Measurements from ENCODE around the gene WWTR1. TPM values are rescaled to one million over a fixed set of nuclear protein-coding genes. Genes with fewer than 3 reads are reported as not detected.

The WWTR1 gene
- total and polyA plus RNA-seq, 2 experiments from 2014 or later: 54.8 to 69.1 TPM

GRCh38 chr3:149660462-149660861 is 2.6 kb upstream of the WWTR1 start:
- Histone ChIP-seq H3K27me3 (no peaks in the 10 kb centered on the region), H3K27ac (no peak overlapping the region), H3K4me1 (ENCODE audit: low read depth) (peaks cover 13% of the 10 kb centered on the region), H3K9me3 (ENCODE audit: low read depth) (no peaks in the 10 kb centered on the region), H3K4me3 (no peak overlapping the region), H3K36me3 (no peaks in the 10 kb centered on the region)
- DNase-seq (ENCODE audit: low read depth in 1 of 2, low spot score in 1 of 2): no peak
- TF ChIP-seq, protein P1, sequence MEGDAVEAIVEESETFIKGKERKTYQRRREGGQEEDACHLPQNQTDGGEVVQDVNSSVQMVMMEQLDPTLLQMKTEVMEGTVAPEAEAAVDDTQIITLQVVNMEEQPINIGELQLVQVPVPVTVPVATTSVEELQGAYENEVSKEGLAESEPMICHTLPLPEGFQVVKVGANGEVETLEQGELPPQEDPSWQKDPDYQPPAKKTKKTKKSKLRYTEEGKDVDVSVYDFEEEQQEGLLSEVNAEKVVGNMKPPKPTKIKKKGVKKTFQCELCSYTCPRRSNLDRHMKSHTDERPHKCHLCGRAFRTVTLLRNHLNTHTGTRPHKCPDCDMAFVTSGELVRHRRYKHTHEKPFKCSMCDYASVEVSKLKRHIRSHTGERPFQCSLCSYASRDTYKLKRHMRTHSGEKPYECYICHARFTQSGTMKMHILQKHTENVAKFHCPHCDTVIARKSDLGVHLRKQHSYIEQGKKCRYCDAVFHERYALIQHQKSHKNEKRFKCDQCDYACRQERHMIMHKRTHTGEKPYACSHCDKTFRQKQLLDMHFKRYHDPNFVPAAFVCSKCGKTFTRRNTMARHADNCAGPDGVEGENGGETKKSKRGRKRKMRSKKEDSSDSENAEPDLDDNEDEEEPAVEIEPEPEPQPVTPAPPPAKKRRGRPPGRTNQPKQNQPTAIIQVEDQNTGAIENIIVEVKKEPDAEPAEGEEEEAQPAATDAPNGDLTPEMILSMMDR (IDR thresholded peaks at IDR 0.05; ENCODE audit: low read depth, low read length): no peak

DNA sequence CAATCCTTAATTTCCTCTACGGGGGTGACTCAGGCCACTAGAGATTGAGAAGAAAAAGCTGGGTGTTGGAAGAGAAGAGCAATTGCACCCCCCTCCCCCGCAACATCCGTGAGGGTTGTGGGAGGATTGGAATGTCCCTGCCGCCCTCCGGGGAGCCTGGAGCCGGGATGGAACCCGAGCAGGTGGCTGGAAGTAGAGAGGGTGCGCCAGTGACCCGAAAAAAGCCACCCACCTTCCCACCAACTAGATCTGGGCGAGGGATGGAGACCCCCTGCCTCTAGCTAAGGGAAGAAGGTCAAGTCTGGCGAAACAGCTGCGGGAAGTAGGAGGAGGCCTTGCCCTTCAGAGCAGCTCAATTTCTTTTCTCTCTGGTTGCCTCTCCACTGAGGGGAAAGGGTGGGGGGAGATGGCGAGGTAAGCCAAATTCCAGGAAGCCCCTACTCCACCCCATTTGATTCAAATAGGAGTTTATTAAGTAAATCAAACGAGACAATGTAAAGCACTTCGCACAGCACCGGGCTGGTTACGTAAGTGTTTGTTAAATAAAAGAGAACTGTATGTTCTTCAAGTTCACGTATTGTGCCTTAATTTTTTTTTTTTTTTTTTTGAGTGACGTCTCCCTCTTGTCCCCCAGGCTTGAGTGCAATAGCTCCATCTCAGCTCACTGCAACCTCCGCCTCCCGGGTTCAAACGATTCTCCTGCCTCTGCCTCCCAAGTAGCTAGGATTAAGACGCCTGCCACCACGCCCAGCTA is 1.1 kb upstream of the WWTR1 start:
- peak in 1 of 2 donors; percentile 73 for DNase-seq (ENCODE audit: low read depth in 1 of 2, low spot score in 1 of 2)
- H3K9me3 ChIP-seq (ENCODE audit: low read depth): no peaks in the 10 kb centered on the region
- TF ChIP-seq, protein P1 (IDR thresholded peaks at IDR 0.05; ENCODE audit: low read depth, low read length): no peak
- peak overlapping the region; percentile 77 for H3K4me3 ChIP-seq
- peak overlapping the region; percentile 100 for H3K27ac ChIP-seq
- H3K27me3 ChIP-seq: no peaks in the 10 kb centered on the region
- H3K36me3 ChIP-seq: no peaks in the 10 kb centered on the region
- peaks cover 22% of the 10 kb centered on the region for H3K4me1 ChIP-seq (ENCODE audit: low read depth)

- peak in 1 of 2 donors; percentile 82 for DNase-seq (ENCODE audit: low read depth in 1 of 2, low spot score in 1 of 2)
- Histone ChIP-seq H3K27ac (peak overlapping the region; percentile 100), H3K4me3 (peak overlapping the region; percentile 77), H3K4me1 (ENCODE audit: low read depth) (peaks cover 28% of the 10 kb centered on the region), H3K27me3 (no peaks in the 10 kb centered on the region), H3K36me3 (peaks cover 8% of the 10 kb centered on the region), H3K9me3 (ENCODE audit: low read depth) (no peaks in the 10 kb centered on the region)
- TF ChIP-seq, protein P1 (IDR thresholded peaks at IDR 0.05; ENCODE audit: low read depth, low read length): no peak
These were observed 402 bp downstream of the WWTR1 start for GRCh38 chr3:149657321-149657925.

GRCh38 chr3:149655826-149656574 is 1.8 kb downstream of the WWTR1 start:
- TF ChIP-seq, protein P1 (IDR thresholded peaks at IDR 0.05; ENCODE audit: low read depth, low read length): no peak

DNA sequence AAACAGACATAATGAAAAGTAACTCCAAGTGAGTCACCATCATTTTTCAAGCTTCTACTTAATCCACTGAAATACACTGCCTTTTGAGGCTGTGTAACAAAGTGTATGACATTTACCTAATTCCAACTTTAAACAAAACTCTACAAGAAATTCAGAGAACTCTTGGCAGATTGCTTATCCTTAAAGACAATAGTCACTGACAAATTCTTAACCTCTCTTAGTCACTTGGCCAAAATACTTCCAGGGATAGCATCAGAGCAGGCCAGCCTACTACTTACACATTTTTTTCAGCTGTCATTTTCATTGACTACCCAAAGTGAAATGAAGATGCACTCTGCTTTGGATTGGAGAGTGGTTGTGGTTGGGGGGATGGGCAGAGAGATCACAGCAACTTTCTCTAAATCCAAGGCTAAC is 3.6 kb downstream of the WWTR1 start:
- Histone ChIP-seq H3K27me3 (no peaks in the 10 kb centered on the region), H3K9me3 (ENCODE audit: low read depth) (no peaks in the 10 kb centered on the region), H3K4me3 (no peak overlapping the region), H3K27ac (no peak overlapping the region), H3K36me3 (peaks cover 15% of the 10 kb centered on the region), H3K4me1 (ENCODE audit: low read depth) (peaks cover 25% of the 10 kb centered on the region)
- peak in 1 of 2 donors; percentile 45 for DNase-seq (ENCODE audit: low read depth in 1 of 2, low spot score in 1 of 2)
- TF ChIP-seq, protein P1 (IDR thresholded peaks at IDR 0.05; ENCODE audit: low read depth, low read length): no peak

More at GRCh38 chr3:149655826-149656574, 1.8 kb downstream of the WWTR1 start:
- no peak for DNase-seq (ENCODE audit: low read depth in 1 of 2, low spot score in 1 of 2)
- peaks cover 28% of the 10 kb centered on the region for H3K4me1 ChIP-seq (ENCODE audit: low read depth)
- H3K4me3 ChIP-seq: peak overlapping the region; percentile 77
- H3K27ac ChIP-seq: peak overlapping the region; percentile 100
- peaks cover 15% of the 10 kb centered on the region for H3K36me3 ChIP-seq
- H3K27me3 ChIP-seq: no peaks in the 10 kb centered on the region
- no peaks in the 10 kb centered on the region for H3K9me3 ChIP-seq (ENCODE audit: low read depth)

Data from cardiac muscle cell (in vitro differentiated cells and primary cell).